Measurements from ENCODE around the gene PPFIA4.

- TF ChIP-seq RAD21 (IDR thresholded peaks at IDR 0.05; ENCODE audit: low read depth) (no peak), POLR2A (IDR thresholded peaks at IDR 0.05; ENCODE audit: borderline replicate concordance, extremely low read depth, insufficient read depth, insufficient read length) (no peak), JUND (IDR thresholded peaks at IDR 0.05) (peak; percentile 59), CEBPB (IDR thresholded peaks at IDR 0.05; ENCODE audit: low read depth) (no peak), POLR2AphosphoS5 (IDR thresholded peaks at IDR 0.05; ENCODE audit: low read depth, low read length) (no peak)
- TF ChIP-seq, protein P1, sequence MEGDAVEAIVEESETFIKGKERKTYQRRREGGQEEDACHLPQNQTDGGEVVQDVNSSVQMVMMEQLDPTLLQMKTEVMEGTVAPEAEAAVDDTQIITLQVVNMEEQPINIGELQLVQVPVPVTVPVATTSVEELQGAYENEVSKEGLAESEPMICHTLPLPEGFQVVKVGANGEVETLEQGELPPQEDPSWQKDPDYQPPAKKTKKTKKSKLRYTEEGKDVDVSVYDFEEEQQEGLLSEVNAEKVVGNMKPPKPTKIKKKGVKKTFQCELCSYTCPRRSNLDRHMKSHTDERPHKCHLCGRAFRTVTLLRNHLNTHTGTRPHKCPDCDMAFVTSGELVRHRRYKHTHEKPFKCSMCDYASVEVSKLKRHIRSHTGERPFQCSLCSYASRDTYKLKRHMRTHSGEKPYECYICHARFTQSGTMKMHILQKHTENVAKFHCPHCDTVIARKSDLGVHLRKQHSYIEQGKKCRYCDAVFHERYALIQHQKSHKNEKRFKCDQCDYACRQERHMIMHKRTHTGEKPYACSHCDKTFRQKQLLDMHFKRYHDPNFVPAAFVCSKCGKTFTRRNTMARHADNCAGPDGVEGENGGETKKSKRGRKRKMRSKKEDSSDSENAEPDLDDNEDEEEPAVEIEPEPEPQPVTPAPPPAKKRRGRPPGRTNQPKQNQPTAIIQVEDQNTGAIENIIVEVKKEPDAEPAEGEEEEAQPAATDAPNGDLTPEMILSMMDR (IDR thresholded peaks at IDR 0.05 in 2 of 3, conservative IDR thresholded peaks at IDR 0.05 in 1 of 3; ENCODE audit: borderline replicate concordance in 1 of 3, insufficient read depth in 1 of 3, low read depth in 2 of 3, low read length in 2 of 3), result no peak
- TF ChIP-seq, protein P2, sequence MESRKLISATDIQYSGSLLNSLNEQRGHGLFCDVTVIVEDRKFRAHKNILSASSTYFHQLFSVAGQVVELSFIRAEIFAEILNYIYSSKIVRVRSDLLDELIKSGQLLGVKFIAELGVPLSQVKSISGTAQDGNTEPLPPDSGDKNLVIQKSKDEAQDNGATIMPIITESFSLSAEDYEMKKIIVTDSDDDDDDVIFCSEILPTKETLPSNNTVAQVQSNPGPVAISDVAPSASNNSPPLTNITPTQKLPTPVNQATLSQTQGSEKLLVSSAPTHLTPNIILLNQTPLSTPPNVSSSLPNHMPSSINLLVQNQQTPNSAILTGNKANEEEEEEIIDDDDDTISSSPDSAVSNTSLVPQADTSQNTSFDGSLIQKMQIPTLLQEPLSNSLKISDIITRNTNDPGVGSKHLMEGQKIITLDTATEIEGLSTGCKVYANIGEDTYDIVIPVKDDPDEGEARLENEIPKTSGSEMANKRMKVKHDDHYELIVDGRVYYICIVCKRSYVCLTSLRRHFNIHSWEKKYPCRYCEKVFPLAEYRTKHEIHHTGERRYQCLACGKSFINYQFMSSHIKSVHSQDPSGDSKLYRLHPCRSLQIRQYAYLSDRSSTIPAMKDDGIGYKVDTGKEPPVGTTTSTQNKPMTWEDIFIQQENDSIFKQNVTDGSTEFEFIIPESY (IDR thresholded peaks at IDR 0.05; ENCODE audit: extremely low read depth, insufficient replicate concordance, low read length), result no peak
These were observed 67.6 kb downstream of the PPFIA4 start for GRCh38 chr1:203093754-203094410.

Measured in HCT116 (cell line).